ENCODE data around the gene ARHGEF7.

The ARHGEF7 gene

DNA sequence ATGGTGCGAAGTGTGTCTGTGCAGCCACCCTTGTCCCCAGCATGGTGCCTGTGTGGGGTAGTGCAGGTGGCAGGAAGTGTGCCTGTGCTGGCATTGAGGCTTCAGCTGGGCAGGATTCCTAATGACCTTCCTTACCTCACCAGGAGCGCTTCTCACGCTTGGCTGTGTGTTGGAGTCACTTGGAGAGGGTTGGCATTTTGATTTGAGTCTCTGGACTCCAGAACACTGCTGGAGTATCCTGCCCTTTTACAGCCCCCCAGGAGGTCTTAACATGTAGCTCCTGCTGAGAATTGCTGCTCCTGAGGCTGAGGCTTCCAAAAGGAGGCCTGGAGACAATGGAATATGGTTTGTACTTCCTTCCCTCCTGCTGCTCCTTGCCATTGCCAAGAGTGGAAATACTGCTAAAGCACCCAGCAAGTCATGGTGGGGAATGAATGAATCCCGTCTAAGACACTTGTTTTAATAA, 87.1 kb downstream of the ARHGEF7 start:
- DNase-seq: no peak

DNA sequence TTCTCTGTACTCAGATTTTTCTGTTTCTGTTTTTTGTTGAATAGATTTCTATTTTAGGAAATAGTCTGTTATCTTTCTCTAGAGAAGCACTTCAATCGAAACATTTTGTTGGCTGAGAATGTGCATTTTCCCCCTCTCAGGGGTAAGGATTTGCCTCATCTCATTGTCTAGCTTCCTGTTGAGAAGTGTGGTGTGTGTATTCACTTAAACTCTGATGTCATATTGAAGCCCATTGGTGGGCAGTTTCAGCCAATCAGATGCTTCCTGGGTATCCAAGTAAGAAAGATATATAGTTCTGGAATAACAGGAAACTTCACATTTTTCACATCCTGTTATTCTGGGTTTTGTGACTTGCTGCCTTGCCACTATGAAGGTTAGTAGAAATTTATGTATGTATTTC, 87.6 kb downstream of the ARHGEF7 start:
- DNase-seq: no peak

DNA sequence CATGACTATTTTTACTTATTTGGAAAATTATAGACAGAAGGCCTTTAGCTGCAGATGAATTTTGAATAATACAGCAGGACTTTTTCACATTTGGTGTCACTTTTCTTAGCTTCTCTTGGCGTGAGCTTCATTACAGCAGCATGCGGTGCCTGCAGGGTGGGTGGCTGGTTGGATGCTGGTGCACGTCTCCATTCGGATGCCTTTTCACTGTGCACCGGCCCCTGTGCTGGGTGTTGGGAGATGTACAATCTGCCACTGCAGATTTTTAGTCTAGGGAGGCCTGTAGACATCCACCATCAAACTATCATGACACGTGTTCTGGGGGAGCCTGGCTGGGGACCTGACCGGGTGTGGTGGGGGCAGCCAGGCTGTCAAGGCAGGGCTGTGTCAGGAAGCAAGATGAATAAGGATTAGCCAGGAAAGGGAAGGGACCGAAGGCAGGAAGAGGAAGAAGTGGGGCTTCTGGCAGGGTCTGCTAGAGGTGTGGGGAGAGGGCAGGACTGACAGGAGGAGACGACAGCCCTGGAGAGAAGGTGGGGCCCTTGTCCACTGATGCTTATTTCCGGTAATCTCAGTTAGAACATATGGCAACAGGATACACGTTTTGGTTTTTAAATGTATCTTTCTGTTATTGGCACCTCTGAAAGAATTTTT, 88.8 kb downstream of the ARHGEF7 start:
- DNase-seq: no peak

DNA sequence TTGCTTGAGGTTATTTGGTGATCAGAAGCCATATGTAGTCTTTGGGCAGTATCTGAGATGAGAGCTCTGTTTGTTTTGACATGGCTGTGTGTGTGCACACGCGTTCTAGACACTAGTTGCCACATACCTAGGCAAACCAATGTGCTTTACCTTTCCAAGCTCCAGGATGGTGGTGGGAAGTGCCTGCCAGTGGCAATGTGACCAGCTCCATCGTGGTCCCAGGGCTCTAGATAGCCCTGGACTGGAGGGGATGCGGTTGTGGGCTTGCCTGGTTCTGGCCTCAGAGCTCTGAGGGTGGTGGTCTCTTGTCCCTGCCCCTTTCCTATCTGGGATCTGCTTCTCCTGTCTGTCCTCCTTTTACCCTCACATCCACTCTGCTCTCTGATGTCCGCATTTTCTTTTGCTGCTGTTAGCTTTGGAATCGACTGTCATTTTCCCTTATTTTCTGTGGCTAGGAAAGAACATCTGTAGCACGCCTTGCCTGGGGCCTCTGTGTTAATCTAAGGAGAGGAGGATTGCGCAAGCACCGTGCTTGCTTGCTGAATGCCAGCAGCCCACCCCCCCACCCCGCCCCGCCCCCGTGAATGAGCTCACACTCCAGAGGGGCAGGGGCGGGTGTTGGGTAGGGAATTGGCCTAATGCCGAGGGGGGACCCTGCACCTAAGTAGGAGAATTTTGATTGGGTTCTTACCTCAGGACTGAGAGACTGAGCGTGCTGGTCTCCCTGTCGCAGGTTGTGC, 89.5 kb downstream of the ARHGEF7 start:
- DNase-seq: no peak

DNA sequence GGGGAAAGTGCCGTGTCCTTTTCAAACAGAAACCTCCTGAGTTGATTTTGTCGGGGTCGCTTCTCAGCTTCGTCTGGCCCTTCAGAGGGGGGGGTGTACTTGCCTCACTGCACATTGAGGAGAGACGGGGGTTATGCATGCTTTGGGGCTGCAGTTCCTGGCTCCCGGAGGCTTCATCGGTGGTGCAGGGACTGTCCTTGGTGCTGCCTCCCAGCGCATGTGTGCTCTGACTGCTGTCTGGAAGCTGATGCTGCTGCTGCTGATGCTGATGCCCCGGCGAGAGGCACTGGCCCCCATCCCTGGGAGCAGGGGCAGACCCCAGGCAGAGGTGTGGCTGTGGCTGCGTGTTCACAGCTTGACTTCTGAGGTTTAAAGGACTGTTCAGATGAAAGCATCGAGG, 91.0 kb downstream of the ARHGEF7 start:
- no peak for DNase-seq

DNA sequence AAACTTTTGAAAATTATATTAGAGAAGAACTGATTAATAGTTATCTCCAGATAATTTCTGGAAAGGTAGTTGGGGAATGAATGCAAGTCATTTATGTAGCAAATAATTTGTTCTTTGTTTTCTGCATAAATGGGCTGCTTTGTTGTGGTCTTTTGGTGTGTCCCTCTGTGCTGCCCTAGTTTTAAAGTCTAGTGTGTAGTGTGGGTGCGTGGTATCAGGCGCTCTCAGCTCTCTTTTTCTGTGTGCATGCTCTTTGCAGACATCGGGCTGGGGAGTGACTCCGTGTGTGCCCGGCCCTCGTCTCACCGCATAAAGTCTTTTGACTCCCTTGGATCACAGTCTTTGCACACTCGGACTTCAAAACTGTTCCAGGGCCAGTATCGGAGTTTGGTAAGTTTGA, 94.5 kb downstream of the ARHGEF7 start:
- no peak for DNase-seq

DNA sequence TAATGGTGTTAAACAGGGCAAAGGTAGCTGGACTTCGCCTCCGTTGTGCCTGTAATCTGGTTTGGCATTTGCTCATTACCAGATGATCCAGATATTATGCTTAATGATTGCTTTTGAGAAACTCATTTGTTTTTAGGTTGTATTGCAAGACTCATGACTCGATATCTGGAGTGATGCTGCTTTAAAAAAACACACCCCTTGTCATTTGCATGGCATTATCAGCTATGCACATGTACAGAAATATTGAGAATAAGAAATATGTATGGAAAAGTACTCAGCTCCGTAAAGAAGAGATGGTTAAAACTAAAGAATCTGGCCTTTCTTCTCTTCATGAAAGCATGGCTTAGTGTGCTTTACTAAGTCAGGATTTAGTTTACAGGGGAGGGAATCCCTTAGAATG, 95.0 kb downstream of the ARHGEF7 start:
- DNase-seq: no peak

DNA sequence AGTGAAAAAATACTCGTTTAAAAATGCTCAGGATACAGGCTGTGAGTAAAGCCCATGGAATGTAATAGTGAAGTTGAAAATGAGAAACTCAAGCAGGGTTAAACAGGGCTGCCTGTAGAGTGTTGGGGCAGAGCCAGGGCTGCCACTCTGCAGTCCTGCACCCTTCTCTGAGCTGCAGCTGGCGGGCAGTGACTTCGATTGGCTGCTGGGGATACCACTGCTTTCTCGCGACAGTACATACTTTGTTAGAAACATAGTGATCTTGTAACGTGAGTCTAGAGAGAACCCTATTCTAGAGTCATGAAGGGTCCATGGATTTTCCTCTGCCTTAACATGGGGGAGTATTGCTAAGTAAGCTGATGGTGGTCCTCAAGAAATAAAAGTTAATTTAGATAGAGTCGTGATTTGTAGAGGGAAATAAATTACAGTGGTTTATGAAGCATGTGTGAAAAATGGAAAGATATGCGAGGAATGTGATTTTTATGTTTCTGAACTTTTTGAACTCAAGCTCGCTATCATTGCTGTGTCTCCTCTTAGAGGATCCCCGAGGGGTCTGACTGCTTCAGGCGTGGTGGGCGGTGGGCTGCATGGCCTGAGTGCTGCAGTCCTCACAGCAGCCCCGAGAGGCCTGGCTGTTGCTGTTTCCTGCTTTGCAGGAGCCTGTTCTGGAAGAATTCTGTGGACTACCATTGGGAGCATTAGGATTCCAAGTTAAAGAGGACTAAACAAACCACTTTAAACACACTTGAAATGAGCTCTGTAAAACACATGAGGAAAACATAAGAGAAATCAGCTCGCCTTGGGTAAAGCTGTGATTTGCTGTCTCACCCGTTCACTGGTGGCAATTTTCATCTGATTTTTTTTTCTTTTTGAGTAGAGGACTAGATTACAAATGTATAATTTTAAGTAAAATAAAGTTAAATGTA, 95.7 kb downstream of the ARHGEF7 start:
- no peak for DNase-seq

DNA sequence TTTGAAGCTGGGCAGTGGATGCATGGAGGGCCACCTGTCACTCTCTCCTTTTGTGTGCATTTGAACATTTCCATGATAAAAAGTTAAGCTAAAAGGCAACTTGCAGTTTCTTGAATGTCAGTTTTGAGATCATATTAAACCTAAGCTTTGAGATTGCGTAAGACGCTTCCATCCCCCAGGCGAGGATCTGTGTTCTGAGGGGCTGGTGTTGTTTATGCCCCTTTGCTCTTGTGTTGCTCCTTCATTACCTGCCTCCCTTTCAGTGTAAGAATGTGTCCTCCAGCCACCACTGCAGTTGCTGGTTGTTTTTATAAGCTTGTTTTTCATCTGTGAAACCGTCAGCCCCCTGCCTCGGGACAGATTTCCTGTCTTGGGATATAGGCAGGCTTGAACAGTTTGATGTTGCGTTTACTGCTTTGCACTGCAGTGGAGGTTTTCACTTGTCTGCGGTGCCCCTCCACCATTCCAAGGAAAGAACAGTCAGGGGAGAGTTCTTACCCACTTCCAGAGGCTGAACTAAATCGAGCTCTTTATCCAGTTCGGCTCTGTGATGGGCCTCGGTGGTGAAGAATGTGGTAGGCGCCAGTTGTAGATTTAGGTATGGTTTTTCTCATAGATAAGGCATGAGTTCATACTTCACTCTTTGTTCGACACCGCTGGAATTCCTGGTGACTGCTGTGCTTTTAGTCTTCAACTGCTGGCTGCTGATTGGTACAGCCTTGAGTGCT, 96.8 kb downstream of the ARHGEF7 start:
- DNase-seq: no peak

DNA sequence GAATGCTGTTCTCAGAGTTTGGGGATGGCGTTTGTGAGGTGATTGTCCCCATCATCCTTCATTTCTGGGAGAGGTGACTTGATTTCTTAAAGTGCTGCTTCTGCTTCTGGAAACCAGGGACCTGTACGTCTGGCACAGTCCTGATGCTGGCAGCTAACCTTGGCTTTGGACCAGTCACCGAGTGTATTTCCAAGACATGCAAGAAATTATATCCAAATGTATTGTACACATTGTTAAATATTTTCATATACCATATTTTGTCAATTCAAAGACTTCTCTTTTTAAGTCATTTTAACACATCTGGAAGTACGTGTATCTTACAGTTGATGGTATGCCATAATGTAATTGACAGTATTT, 97.4 kb downstream of the ARHGEF7 start:
- no peak for DNase-seq

DNA sequence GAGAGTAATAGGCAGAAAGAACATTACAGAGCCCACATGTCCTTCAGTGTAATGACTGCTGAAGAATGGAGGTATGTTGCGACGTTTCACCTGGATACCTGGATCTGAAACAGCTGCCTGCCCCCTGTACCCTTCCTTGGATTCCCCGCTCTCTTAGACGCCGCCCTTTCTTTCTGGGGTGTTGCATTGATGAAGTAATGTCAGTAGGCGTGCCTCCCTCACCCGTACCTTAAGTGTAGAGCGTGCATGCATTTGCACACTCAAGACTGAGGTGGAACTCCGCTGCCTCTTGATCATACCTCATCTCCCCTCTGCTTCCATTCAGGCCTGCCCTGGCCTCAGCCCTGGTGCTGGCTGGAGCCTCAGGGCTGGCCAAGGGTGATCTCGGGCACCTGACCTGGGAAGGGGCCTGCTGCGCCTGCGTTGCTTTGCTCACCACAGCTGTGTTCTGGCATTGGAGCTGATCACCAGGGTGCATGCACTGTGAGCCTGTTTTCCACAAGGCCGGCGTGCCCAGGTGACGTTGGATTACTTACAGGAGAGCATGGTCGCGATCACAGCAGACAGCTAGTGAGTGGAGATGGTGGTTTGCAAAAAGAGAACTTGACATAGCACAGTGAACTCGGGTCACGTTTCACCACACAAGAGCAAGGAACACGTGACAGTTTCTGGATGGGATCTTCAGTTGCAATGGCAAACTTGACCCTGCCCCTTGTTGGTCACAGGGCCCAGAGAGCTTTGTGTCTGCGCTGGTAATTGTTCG, 99.0 kb downstream of the ARHGEF7 start:
- DNase-seq: peak; percentile 76

DNA sequence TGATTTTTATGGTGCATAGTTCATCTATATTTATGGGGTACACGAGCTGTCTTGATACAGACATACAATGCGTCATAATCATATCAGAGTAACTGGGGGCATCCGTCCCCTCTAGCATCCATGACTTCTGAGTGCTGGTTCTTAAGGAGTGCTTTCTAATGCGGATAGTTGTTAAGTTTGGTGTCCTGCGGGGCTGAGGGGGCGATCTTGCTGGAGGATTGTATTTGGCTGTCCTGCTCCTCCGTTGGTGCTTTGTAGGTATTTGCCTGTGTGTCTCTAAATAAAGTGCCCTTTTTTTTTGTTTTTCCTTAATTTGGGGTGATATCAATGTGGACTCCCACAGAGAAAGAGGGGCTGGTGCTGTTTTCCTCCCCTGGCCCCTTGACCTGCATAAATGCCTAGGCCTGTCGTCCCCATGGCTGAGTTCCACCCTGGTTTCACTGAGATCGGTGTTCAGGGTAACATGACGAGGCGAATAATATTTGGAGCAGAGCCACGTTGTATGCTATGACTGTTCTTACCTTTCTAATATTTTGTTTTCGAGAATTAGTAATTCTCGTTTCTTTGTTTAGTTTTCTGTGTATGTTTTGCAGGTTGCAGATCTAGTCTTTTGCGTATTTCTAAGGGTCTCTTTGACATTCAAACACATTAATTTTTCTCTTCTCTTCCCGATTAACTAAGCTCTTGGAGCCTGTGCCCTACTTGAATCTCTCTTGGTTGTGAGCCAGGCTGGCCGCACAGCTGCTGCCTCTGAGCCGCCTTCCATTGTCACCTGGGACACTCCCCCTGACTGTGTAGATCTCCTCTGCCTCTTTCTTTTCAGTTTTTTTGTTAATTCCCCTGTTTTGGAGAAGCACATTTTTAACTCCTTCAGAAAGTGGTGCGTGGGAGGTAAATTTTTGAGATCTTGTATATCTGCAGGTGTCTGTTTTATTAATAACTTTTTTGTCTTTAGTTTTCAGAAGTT, 100.3 kb downstream of the ARHGEF7 start:
- DNase-seq: peak; percentile 88

DNA sequence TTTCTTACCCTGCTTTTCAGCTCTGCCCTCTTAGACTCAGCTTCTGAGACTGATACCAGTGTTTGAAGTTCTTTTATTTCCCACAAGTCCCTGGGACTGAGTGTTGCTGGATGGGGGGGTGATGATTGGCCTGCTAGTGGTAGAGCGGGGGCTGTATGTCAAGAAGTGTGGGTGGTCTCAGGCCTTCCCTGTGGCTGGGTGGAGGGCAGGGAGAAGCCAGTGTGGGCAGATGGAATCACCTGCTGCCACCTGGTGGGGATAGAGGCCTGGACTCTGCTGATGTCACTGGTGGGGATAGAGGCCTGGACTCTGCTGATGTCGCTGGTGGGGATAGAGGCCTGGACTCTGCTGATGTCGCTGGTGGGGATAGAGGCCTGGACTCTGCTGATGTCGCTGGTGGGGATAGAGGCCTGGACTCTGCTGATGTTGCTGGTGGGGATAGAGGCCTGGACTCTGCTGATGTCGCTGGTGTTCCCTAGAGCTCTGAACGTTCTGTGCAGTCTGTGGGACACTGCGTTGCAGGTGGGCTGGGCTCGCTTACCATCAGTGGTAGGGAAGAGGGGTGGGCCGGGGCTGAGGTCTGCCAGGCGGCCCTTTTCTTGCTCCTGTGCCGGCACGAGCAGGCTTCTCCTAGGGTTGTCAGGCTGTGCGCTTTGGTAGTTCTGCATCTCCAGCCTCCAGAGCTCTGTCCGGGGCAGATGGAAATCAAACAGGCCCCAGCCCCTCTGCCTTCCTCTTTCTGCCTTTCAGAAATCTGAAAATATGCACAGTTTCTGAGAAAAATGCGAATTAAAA, 101.3 kb downstream of the ARHGEF7 start:
- DNase-seq: peak; percentile 75

DNA sequence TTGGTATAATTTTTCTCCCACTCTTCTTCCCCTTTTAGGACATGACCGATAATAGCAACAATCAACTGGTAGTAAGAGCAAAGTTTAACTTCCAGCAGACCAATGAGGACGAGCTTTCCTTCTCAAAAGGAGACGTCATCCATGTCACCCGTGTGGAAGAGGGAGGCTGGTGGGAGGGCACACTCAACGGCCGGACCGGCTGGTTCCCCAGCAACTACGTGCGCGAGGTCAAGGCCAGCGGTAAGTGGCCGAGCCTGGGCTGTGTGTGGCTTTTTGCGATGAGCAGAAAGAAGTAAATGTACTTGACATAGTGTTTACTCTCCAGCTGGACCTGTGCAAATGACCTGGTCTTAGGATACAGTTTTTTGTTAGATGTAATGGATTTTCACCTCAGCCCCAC, 102.5 kb downstream of the ARHGEF7 start:
- DNase-seq: no peak

DNA sequence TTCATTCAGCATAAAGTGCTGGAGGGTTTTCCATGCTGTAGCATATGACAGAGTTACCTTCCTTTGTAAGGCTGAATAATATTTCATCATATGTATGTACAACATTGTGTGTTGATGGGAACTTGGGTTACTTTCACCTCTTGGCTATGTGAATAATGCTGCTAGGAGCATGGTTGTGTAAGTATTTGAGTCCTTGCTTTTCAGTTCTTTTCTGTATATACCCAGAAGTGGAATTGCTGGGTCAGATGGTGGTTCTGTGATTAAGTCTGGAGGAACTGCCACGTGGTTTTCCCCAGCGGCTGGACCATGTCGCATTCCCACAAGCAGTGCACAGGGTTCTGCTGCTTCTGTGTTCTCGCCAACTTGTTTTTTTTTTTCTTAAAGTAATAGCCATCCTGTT, 104.2 kb downstream of the ARHGEF7 start:
- DNase-seq: no peak

DNA sequence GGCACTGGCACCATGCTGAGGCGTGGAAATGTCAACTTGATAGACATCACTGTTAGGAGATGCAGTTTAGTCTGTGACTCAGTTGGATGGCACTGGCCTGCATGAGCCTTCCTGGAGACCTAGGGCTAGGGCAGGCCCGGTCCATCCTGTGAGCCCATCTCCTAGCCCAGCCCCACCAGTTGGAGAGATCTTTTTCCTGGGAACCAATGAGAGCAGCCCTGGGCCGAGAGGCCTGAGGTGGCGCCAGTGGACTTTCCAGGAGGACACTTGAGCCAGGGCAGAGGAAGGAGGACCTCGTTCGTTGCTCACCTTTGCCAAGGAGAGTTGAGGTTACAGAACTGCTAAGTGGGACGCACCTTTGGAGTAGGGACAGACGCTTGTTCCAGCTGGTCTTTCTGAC, 104.8 kb downstream of the ARHGEF7 start:
- DNase-seq: no peak

DNA sequence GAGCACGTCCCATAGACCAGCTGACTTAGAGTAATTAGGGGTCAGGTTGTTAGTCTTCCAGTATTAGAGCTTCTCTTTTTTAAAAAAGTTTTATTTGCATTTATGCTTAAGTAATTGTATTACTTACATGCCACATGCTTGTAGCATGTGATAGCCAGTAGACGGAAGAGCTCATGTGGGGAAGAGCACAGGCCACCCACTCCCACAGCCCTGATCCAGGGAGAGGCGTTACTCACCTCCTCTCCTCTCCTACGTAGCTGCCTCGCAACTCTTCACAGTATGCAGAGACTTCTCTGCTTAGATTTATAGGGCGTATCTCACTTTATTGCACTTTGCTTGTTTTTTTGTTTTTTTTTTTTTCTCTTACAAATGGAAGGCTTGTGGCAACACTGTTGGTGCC, 110.1 kb downstream of the ARHGEF7 start:
- no peak for DNase-seq

DNA sequence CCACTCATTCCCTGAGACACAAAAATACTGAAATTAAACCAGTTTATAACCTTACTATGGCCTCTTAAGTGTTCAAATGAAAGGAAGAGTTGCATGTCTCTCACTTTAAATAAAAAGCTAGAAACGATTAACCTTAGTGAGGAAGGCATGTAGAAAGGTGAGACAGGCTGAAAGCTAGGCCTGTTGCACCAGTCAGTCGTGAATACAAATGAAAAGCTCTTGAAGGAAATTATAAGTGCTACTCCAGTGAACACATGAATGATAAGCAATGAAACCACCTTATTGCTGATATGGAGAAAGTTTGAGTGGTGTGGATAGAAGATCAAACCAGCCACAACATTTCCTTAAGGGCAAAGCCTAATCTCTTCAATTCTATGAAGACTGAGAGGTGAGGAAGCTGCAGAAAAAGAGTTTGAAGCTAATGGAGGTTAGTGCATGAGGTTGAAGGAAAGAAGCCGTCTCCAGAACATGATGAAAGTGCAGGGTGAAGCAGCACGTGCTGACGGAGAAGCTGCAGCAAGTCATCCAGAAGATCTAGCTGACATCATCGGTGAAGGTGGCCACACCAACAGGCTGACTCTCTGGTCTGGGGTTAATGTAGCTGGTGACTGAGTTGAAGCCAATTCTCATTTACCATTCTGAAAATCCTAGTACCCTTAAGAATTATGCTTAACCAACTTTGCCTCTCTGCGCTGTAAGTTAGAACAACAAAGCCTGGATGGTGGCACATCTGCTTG, 110.9 kb downstream of the ARHGEF7 start:
- no peak for DNase-seq

DNA sequence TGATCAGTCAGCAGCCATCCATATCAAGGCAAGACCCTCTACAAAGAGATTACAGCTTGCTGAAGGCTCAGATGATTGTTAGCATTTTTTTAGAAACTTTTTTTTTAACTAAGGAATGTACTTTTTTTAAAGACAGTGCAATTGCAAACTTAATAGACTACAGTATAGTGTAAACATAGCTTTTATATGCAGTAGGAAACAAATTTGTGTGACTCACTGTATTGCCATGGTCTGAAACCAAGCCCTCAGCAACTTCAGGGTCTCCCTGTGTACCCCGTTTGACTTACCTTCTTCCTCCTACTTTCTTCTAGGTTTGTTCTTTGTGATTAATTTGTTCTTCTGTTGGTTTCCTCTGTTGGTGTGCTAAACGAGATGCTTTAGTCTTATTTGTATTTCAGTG, 112.3 kb downstream of the ARHGEF7 start:
- no peak for DNase-seq
